Fibroblast of skin of left quadriceps (primary cell): ENCODE results near the gene AFAP1L2.
A peak's percentile ranks its signal among the peaks of the same experiment; 100 is the strongest.

ENCODE experiments used
- DNase-seq, 2 experiments: peaks; one replicate each; pipeline ENCODE4 v3.0.0-alpha.2; 2013; ENCODE audit warnings: low read depth in 2 of 2

Gene AFAP1L2

DNA sequence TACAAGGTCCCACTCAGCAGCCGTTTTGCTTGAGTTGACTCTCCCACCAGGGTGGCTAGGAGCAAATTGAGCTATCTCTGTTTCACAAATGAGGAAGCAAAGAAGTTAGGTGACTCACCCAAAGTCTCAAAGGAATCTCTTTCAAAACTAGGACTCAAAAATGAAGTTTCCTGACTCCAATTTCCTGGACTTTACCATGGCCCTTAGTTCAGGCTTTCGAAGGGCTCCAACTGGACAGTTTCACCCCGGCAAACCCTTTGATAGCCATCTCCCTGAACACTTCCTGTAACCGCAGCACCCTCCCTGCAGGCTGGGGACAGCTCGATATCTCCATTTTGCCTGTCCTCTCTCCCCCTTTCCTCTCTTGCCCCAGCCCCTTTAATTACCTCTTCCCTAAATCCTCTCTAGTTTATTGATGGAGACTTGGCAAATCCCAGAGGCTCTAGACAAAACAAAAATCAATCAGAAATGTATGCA, 4.7 kb upstream of the AFAP1L2 start:
- no peak for DNase-seq

DNA sequence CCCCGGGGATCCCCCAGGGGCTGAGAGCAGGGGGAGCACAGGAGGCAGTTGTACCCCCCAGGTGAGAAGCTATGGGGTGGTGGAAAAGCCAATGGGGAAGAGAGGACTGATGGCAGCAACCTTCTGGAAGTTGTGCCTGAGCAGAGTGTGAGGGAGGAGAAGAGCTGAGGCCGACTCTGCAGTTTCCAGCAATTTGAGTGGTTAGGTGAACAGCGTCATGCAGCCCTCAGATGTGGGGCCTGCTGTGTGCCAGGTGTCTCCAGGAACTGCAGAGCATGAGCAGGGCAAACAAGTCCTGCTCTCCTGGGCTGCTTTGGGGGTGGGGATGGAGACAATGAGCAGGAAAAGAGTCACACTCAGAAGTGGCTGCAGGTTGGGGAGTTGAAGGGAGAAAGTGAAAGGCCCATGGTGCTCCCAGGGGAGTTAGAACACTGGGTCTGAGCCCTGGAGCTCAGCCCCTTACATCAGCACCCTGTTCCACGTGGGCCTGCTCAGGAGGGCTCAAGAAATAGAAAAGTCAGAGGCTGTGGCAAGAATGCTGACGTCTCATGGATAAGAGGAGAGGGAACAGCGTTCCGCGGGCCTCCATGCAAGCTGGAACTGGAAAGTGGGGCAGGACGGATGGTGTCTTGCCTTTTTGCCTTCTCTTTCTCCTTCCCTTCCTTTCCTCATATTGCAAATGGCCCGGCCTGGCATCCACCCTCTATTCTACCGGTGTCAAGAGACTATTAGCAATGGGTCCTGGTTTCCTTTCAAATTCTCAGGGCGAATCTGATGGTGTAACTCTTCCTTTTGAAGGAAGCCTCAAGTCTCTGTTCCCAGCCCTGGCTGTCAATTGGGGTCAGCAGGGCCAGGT, 4.0 kb upstream of the AFAP1L2 start:
- no peak for DNase-seq

DNA sequence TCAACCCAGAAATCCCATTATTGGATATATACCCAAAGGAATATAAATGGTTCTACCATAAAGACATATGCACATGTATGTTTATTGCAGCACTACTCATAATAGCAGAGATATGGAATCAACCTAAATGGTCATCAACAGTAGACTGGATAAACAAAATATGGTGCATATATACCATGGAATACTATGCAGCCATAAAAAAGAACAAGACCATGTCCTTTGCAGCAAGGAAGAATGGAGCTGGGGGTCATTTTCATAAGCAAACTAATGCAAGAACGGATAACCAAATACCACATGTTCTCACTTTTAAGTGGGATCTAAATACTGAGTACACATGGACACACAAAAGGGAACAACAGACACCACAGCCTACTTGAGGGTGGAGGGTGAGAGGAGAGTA, 2.2 kb upstream of the AFAP1L2 start:
- DNase-seq: no peak

- DNase-seq: no peak
Observed at GRCh38 chr10:114405011-114405350, 679 bp upstream of the AFAP1L2 start.

DNA sequence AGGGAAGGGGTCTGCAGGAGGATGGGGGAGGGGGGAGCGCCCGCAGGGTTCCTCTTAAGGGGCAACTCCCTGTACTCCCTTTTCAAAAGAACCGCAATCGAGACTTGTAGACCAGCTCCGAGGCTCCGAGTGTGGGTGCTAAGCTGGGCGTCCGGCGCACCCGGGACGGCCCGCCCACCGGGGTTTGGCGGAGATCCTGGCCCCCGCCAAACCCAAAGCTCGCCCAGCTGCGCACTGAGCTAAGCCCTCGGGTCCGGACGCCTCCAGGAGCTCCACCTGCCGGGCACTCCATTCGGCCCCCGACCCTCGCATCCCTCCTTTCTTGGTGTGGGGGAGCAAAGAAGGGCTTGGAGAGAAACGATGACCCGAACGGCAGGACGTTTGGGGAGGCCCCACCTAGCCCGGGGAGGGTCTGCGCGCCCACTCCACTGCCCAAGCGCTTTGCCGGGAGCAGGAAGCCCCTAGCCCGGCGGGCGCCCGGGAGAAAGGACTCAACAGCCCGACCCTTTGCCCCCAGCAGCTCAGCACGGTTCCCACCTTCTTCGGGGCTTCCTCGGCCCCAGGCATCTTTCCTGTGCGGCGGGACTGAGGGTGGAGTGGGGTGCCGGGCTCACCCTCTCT, 651 bp downstream of the AFAP1L2 start:
- DNase-seq: no peak

- DNase-seq: no peak
Observed at GRCh38 chr10:114402871-114403540, 1.3 kb downstream of the AFAP1L2 start.

GRCh38 chr10:114402233-114402632, 2.1 kb downstream of the AFAP1L2 start:
- no peak for DNase-seq

- DNase-seq: peak; percentile 16 to 20
Observed at GRCh38 chr10:114401195-114401791, 3.0 kb downstream of the AFAP1L2 start.

DNA sequence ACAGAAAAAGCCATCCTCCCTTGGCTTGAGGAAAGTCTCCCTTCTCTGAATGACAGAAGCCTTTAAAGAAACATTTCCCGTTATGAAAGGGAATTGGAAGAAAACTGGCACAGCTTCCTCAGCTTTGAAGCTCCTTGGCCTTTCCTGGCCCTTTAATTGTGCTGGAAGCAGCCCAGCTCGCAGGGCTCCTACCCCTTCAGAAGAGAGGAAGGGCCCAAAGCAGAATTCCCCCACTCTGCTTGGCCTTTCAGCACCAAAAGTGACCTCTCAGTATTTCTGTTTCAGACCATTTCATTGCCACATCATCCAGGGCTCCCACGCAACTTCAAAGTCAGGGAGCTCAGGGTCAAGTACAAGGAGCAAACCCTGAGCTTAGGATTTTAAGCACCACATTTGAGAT, 4.2 kb downstream of the AFAP1L2 start:
- no peak for DNase-seq

- no peak for DNase-seq
Observed at GRCh38 chr10:114399576-114399975, 4.7 kb downstream of the AFAP1L2 start.

GRCh38 chr10:114398587-114399331, 5.5 kb downstream of the AFAP1L2 start:
- no peak for DNase-seq

DNA sequence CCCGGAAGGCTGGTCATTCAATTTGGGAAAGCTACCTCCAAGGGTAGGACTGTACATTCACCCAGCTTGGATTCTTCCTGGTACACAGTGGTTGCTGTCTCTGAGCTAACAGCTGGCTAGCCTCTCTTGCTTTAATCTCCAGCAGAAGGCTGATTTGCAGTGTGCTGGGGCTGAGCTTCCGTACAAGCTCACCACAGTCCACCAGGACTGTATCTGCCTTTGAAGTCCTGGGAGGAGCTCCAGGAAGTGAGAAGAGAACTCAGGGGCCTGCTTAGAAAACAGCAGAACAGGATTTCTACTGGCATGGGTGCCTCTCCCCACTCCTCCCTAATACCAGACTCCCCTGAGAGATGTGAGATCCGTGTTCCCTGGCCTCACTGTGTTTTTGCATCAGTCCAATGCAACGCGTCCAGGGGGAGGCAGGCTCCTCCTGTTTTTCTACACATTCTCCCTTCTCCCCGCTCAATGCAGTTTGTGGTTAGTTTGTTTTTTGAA, 6.6 kb downstream of the AFAP1L2 start:
- no peak for DNase-seq

DNA sequence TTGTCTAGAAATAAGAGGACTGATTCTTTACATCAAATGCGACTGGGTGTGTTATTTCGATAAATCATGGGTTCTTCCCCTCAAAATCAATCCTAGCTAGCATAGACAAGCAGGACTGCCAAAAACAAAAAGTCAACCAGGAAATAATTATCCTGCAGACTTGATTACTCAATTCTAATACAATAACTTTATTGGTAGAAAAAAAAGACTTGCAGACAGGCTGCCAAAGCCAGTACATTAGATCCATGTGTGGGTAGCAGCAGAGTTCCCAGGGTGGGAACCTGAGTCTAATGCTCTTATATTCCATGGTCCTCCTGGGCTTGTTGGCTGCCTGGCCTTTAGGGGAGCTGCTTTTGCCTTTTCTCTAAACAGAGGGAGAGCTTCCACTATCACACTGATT, 7.8 kb downstream of the AFAP1L2 start:
- no peak for DNase-seq

GRCh38 chr10:114395366-114396022, 8.8 kb downstream of the AFAP1L2 start:
- no peak for DNase-seq

DNA sequence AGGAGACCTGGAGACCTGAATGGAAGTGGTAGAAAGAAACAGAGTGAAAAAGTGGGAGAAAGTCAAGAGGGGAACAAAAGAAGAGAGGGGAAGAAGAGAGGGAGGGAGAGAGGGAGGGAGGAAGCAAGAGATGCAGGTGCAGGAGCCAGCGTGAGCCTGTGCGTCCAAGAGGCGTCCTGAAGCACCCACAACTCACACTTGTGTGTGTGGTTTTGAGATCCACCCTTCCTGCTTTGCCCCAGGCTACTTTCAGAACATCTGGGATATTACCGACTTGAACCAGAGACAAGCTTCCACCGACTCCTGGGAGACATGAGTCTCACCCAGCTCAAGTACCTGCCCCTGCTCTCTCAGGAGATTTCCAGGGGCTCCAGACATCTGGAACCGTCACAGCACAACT, 9.8 kb downstream of the AFAP1L2 start:
- DNase-seq: no peak

GRCh38 chr10:114393886-114394285, 10.4 kb downstream of the AFAP1L2 start:
- DNase-seq: no peak

- no peak for DNase-seq
Observed at GRCh38 chr10:114393482-114393881, 10.8 kb downstream of the AFAP1L2 start.

- DNase-seq: no peak
Observed at GRCh38 chr10:114392112-114392835, 12.0 kb downstream of the AFAP1L2 start.

GRCh38 chr10:114391599-114391998, 12.7 kb downstream of the AFAP1L2 start:
- DNase-seq: no peak

GRCh38 chr10:114389426-114389825, 14.9 kb downstream of the AFAP1L2 start:
- no peak for DNase-seq
